ENCODE measurements around the gene LAS1L. TPM values are rescaled to one million over a fixed set of nuclear protein-coding genes. Genes with fewer than 3 reads are reported as not detected.

Gene LAS1L
- polyA plus RNA-seq, 1 of the 3 experiments (the other 2 are of a cell fraction), result 39.0 TPM

DNA sequence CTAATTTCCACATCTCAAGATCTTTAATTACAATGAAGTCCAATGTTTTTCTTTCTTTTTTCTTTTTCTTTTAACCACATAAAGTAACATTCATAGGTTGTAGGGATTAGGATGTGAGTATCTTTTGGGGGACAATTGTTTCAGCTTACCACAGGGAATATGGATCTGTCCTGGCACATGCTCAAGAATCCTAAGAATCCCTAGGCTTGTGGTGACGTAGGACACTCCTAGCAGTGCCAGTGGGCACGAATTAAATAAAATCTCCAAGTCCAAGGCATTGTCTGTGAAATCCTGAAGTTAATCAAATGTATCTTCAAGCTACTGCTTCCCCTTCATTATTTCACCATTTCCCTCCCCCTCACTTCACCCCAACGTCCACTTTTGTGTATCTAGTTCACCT is 2.6 kb upstream of the LAS1L start:
- WGBS (ENCODE audit: low lambda C conversion rate), result 5% methylated on average over 3 of the region's 3 CpGs
- no peak for TF ChIP-seq TEAD4 (IDR thresholded peaks at IDR 0.05; ENCODE audit: borderline replicate concordance, insufficient read depth)
- no peak for TF ChIP-seq EP300 (IDR thresholded peaks at IDR 0.05; ENCODE audit: borderline replicate concordance in 1 of 2, low read depth in 1 of 2, low read length in 1 of 2)
- no peak for TF ChIP-seq SMC3 (IDR thresholded peaks at IDR 0.05; ENCODE audit: low read depth, low read length)
- no peak for TF ChIP-seq YY1 (IDR thresholded peaks at IDR 0.05; ENCODE audit: low read depth)
- TF ChIP-seq JUND (IDR thresholded peaks at IDR 0.05), result no peak
- TF ChIP-seq, protein P1, sequence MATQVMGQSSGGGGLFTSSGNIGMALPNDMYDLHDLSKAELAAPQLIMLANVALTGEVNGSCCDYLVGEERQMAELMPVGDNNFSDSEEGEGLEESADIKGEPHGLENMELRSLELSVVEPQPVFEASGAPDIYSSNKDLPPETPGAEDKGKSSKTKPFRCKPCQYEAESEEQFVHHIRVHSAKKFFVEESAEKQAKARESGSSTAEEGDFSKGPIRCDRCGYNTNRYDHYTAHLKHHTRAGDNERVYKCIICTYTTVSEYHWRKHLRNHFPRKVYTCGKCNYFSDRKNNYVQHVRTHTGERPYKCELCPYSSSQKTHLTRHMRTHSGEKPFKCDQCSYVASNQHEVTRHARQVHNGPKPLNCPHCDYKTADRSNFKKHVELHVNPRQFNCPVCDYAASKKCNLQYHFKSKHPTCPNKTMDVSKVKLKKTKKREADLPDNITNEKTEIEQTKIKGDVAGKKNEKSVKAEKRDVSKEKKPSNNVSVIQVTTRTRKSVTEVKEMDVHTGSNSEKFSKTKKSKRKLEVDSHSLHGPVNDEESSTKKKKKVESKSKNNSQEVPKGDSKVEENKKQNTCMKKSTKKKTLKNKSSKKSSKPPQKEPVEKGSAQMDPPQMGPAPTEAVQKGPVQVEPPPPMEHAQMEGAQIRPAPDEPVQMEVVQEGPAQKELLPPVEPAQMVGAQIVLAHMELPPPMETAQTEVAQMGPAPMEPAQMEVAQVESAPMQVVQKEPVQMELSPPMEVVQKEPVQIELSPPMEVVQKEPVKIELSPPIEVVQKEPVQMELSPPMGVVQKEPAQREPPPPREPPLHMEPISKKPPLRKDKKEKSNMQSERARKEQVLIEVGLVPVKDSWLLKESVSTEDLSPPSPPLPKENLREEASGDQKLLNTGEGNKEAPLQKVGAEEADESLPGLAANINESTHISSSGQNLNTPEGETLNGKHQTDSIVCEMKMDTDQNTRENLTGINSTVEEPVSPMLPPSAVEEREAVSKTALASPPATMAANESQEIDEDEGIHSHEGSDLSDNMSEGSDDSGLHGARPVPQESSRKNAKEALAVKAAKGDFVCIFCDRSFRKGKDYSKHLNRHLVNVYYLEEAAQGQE (IDR thresholded peaks at IDR 0.05; ENCODE audit: low read depth, low read length), result no peak
- no peak for TF ChIP-seq RAD21 (IDR thresholded peaks at IDR 0.05; ENCODE audit: low read length)
- TF ChIP-seq, protein P2, sequence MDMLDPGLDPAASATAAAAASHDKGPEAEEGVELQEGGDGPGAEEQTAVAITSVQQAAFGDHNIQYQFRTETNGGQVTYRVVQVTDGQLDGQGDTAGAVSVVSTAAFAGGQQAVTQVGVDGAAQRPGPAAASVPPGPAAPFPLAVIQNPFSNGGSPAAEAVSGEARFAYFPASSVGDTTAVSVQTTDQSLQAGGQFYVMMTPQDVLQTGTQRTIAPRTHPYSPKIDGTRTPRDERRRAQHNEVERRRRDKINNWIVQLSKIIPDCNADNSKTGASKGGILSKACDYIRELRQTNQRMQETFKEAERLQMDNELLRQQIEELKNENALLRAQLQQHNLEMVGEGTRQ (IDR thresholded peaks at IDR 0.05; ENCODE audit: borderline replicate concordance, low read depth, low read length), result no peak
- TF ChIP-seq TCF12 (IDR thresholded peaks at IDR 0.05), result no peak
- TF ChIP-seq, protein P3, sequence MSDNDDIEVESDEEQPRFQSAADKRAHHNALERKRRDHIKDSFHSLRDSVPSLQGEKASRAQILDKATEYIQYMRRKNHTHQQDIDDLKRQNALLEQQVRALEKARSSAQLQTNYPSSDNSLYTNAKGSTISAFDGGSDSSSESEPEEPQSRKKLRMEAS (IDR thresholded peaks at IDR 0.05; ENCODE audit: low read depth), result no peak
- no peak for TF ChIP-seq GABPA (IDR thresholded peaks at IDR 0.05; ENCODE audit: low read depth)
- no peak for TF ChIP-seq RXRA (IDR thresholded peaks at IDR 0.05; ENCODE audit: borderline replicate concordance, low read depth)
- no peak for TF ChIP-seq MXI1 (IDR thresholded peaks at IDR 0.05; ENCODE audit: low read depth, low read length)
- TF ChIP-seq, protein P4, sequence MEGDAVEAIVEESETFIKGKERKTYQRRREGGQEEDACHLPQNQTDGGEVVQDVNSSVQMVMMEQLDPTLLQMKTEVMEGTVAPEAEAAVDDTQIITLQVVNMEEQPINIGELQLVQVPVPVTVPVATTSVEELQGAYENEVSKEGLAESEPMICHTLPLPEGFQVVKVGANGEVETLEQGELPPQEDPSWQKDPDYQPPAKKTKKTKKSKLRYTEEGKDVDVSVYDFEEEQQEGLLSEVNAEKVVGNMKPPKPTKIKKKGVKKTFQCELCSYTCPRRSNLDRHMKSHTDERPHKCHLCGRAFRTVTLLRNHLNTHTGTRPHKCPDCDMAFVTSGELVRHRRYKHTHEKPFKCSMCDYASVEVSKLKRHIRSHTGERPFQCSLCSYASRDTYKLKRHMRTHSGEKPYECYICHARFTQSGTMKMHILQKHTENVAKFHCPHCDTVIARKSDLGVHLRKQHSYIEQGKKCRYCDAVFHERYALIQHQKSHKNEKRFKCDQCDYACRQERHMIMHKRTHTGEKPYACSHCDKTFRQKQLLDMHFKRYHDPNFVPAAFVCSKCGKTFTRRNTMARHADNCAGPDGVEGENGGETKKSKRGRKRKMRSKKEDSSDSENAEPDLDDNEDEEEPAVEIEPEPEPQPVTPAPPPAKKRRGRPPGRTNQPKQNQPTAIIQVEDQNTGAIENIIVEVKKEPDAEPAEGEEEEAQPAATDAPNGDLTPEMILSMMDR (IDR thresholded peaks at IDR 0.05), result no peak
- H3K9me2 ChIP-seq, result no peaks in the 10 kb centered on the region
- no peaks in the 10 kb centered on the region for H3K9me3 ChIP-seq
- ChIA-PET CTCF (interaction anchor here (0.7 to 1.2 kb wide), 2 partner anchors 9 to 48 kb away, joined by 3 to 4 read pairs; no protein-coding TSS in a partner anchor), POLR2A (no interaction called here)
- H3K27ac ChIP-seq (ENCODE audit: low read depth in 2 of 2, low read length in 1 of 2), result no peak overlapping the region
- no peaks in the 10 kb centered on the region for H3F3A ChIP-seq (replicated peaks; ENCODE audit: insufficient read depth)
- no peaks in the 10 kb centered on the region for H4K20me1 ChIP-seq (ENCODE audit: insufficient read depth)
- no peak overlapping the region for H3K4me3 ChIP-seq (ENCODE audit: low read depth in 2 of 2, low read length in 1 of 2)
- no peaks in the 10 kb centered on the region for H3K36me3 ChIP-seq (replicated peaks in 1 of 2; ENCODE audit: control insufficient read depth in 1 of 2, insufficient read depth in 2 of 2, low read length in 1 of 2)
- peaks cover 24% of the 10 kb centered on the region for H3K79me2 ChIP-seq (ENCODE audit: insufficient read depth)
- no peak overlapping the region for H3K4me2 ChIP-seq
- no peaks in the 10 kb centered on the region for H3K27me3 ChIP-seq (ENCODE audit: insufficient read depth)
- no peak for DNase-seq
- H3K9ac ChIP-seq, result no peak overlapping the region
- peaks cover 0 to 9% of the 10 kb centered on the region in 2 experiments; a peak in 1 of 4 replicates for H3K4me1 ChIP-seq (ENCODE audit: control insufficient read depth in 1 of 2, insufficient read depth in 2 of 2, low read depth in 1 of 2, low read length in 1 of 2)
- H2AFZ ChIP-seq (ENCODE audit: low read depth), result peak overlapping the region; percentile 9; the same call in 1 of the 2 replicates
